ENCODE data around the gene ZSCAN12.

DNA sequence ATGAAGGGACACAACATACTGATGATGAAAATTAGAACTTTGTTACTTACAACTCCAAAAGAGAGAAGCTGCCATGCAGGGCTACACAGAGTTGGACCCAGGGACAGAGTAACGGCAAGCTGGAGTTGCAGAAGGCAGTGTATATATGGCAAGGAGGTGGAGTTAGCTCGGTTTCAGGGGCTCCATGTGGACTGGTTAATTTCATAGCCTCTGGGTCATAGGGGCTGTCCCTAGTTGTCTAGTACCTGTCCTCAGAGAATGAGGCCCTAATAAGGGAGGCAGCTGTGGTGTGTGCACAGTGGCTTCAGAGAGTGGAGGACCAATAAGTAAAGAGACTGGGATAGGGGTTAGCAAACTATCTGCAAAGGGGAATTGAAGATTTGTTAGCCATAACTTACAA, 7.9 kb upstream of the ZSCAN12 start:
- TF ChIP-seq, protein P1, sequence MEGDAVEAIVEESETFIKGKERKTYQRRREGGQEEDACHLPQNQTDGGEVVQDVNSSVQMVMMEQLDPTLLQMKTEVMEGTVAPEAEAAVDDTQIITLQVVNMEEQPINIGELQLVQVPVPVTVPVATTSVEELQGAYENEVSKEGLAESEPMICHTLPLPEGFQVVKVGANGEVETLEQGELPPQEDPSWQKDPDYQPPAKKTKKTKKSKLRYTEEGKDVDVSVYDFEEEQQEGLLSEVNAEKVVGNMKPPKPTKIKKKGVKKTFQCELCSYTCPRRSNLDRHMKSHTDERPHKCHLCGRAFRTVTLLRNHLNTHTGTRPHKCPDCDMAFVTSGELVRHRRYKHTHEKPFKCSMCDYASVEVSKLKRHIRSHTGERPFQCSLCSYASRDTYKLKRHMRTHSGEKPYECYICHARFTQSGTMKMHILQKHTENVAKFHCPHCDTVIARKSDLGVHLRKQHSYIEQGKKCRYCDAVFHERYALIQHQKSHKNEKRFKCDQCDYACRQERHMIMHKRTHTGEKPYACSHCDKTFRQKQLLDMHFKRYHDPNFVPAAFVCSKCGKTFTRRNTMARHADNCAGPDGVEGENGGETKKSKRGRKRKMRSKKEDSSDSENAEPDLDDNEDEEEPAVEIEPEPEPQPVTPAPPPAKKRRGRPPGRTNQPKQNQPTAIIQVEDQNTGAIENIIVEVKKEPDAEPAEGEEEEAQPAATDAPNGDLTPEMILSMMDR (IDR thresholded peaks at IDR 0.05), result no peak
- TF ChIP-seq POLR2A (IDR thresholded peaks at IDR 0.05), result no peak

All from upper lobe of left lung (tissue), 4 donors.